Measurements from ENCODE around the gene GNL1.

Gene GNL1

GRCh38 chr6:30515106-30515505 lies 41.2 kb downstream of the GNL1 start:
- Histone ChIP-seq H3K27me3 (ENCODE audit: control insufficient read depth, insufficient read depth, low read length) (no peaks in the 10 kb centered on the region), H3K4me2 (ENCODE audit: low read length) (no peak overlapping the region), H3K4me3 (ENCODE audit: low read depth, low read length) (no peak overlapping the region), H3K36me3 (ENCODE audit: control insufficient read depth, insufficient read depth, low read length) (no peaks in the 10 kb centered on the region), H3K4me1 (no peaks in the 10 kb centered on the region), H3K79me2 (no peaks in the 10 kb centered on the region), H3K9ac (no peak overlapping the region), H3K27ac (peak overlapping the region; percentile 21), H3K9me3 (ENCODE audit: control insufficient read depth, low read length) (no peaks in the 10 kb centered on the region), H2AFZ (no peak overlapping the region)
- no peak for TF ChIP-seq CTCF (IDR thresholded peaks at IDR 0.05)

- no peaks in the 10 kb centered on the region for H3K27me3 ChIP-seq (ENCODE audit: control insufficient read depth, insufficient read depth, low read length)
- no peak overlapping the region for H3K9ac ChIP-seq
- no peak overlapping the region for H3K27ac ChIP-seq
- no peaks in the 10 kb centered on the region for H3K9me3 ChIP-seq (ENCODE audit: control insufficient read depth, low read length)
- H2AFZ ChIP-seq = no peak overlapping the region
- H3K4me1 ChIP-seq = no peaks in the 10 kb centered on the region
- H3K79me2 ChIP-seq = no peaks in the 10 kb centered on the region
- no peak overlapping the region for H3K4me3 ChIP-seq (ENCODE audit: low read depth, low read length)
- no peak for TF ChIP-seq CTCF (IDR thresholded peaks at IDR 0.05)
- no peaks in the 10 kb centered on the region for H3K36me3 ChIP-seq (ENCODE audit: control insufficient read depth, insufficient read depth, low read length)
- H3K4me2 ChIP-seq (ENCODE audit: low read length) = no peak overlapping the region
These were observed 42.8 kb downstream of the GNL1 start for GRCh38 chr6:30513451-30513850.

GRCh38 chr6:30511169-30511546 lies 45.1 kb downstream of the GNL1 start:
- Histone ChIP-seq H3K27ac (no peak overlapping the region), H3K4me1 (no peaks in the 10 kb centered on the region), H2AFZ (no peak overlapping the region), H3K9ac (no peak overlapping the region), H3K36me3 (ENCODE audit: control insufficient read depth, insufficient read depth, low read length) (no peaks in the 10 kb centered on the region), H3K27me3 (ENCODE audit: control insufficient read depth, insufficient read depth, low read length) (no peaks in the 10 kb centered on the region), H3K9me3 (ENCODE audit: control insufficient read depth, low read length) (no peaks in the 10 kb centered on the region), H3K4me3 (ENCODE audit: low read depth, low read length) (no peak overlapping the region), H3K79me2 (no peaks in the 10 kb centered on the region), H3K4me2 (ENCODE audit: low read length) (no peak overlapping the region)
- no peak for TF ChIP-seq CTCF (IDR thresholded peaks at IDR 0.05)

GRCh38 chr6:30510419-30511168 lies 45.7 kb downstream of the GNL1 start:
- no peaks in the 10 kb centered on the region for H3K4me1 ChIP-seq
- H3K4me2 ChIP-seq (ENCODE audit: low read length) = no peak overlapping the region
- no peaks in the 10 kb centered on the region for H3K36me3 ChIP-seq (ENCODE audit: control insufficient read depth, insufficient read depth, low read length)
- no peaks in the 10 kb centered on the region for H3K79me2 ChIP-seq
- no peak for TF ChIP-seq CTCF (IDR thresholded peaks at IDR 0.05)
- no peak overlapping the region for H2AFZ ChIP-seq
- no peak overlapping the region for H3K27ac ChIP-seq
- H3K9me3 ChIP-seq (ENCODE audit: control insufficient read depth, low read length) = no peaks in the 10 kb centered on the region
- H3K9ac ChIP-seq = no peak overlapping the region
- H3K4me3 ChIP-seq (ENCODE audit: low read depth, low read length) = no peak overlapping the region
- no peaks in the 10 kb centered on the region for H3K27me3 ChIP-seq (ENCODE audit: control insufficient read depth, insufficient read depth, low read length)
